ENCODE results near the gene GFOD1.

The GFOD1 gene

DNA sequence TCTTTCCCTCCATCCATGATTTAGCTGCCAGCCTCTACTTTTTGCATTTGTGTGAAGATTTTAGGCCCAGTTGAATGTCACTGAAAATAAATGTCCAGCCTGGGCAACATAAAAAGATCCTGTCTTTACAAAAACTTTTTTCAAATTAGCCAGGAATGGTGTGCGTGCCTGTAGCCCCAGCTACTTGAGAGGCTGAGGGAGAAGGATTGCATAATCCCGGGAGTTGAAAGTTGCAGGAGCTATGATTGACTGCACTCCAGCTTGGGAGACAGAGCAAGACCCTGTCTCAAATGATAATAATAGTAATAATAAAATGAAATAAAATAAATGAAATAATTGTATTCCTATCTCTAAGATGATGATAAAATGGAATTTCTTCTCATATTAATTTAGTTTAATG is 5.0 kb upstream of the GFOD1 start:
- Histone ChIP-seq H3K9ac (ENCODE audit: low read depth, low read length) (no peak overlapping the region), H3K9me3 (ENCODE audit: control insufficient read depth, insufficient read depth, low read length) (no peaks in the 10 kb centered on the region), H3K4me1 (ENCODE audit: control insufficient read depth, insufficient read depth, low read length) (peaks cover 8% of the 10 kb centered on the region), H3K4me3 (ENCODE audit: low read depth, low read length) (no peak overlapping the region), H3K36me3 (ENCODE audit: control insufficient read depth, insufficient read depth, low read length) (no peaks in the 10 kb centered on the region), H3K27me3 (ENCODE audit: control insufficient read depth, insufficient read depth, low read length) (peaks cover 28% of the 10 kb centered on the region)

DNA sequence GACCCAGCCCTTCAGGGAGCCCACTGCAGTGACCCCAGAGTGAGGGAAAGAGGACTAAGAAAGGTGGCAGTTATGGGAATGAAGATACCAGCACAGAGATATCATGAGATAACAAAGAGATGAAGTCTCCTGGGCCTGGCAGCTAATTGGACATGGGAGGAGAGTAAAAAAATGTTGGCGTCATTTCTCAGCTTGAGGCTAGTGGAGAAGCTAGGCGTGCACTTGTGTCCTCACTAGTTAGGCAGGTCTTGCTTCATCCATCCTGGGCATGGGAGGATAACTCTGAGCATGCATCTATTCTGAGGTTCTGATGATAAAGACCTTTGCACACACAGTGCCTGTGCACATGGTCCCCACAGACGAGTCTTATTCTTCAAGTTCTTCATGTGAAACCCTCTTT is 4.1 kb upstream of the GFOD1 start:
- Histone ChIP-seq H3K36me3 (ENCODE audit: control insufficient read depth, insufficient read depth, low read length) (no peaks in the 10 kb centered on the region), H3K9me3 (ENCODE audit: control insufficient read depth, insufficient read depth, low read length) (no peaks in the 10 kb centered on the region), H3K4me3 (ENCODE audit: low read depth, low read length) (no peak overlapping the region), H3K9ac (ENCODE audit: low read depth, low read length) (no peak overlapping the region), H3K27me3 (ENCODE audit: control insufficient read depth, insufficient read depth, low read length) (peaks cover 31% of the 10 kb centered on the region), H3K4me1 (ENCODE audit: control insufficient read depth, insufficient read depth, low read length) (peaks cover 8% of the 10 kb centered on the region)

DNA sequence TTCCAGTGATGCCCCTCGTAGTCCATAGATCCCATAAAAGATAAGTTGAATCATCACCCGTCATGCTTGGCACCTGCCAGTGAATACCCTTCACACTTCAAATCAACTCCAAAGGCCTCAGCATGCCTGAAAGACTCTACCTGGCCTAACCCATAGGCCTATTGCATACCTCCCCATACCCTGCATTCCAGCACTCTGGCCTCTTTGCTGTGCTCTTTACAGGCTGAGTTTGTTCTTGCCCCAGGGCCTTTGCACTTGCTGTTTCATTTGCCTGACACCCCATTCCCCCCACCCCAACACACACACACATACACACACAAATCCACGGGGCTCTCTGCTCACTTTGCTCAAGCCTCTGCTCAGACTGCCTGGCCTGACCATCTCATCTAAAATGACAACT is 3.0 kb upstream of the GFOD1 start:
- no peaks in the 10 kb centered on the region for H3K9me3 ChIP-seq (ENCODE audit: control insufficient read depth, insufficient read depth, low read length)
- H3K36me3 ChIP-seq (ENCODE audit: control insufficient read depth, insufficient read depth, low read length) = no peaks in the 10 kb centered on the region

GRCh38 chr6:13488896-13489237 is 1.5 kb upstream of the GFOD1 start:
- Histone ChIP-seq H3K4me3 (ENCODE audit: low read depth, low read length) (peak overlapping the region; percentile 31), H3K4me1 (ENCODE audit: control insufficient read depth, insufficient read depth, low read length) (peaks cover 8% of the 10 kb centered on the region), H3K9ac (ENCODE audit: low read depth, low read length) (no peak overlapping the region), H3K27me3 (ENCODE audit: control insufficient read depth, insufficient read depth, low read length) (peaks cover 52% of the 10 kb centered on the region), H3K9me3 (ENCODE audit: control insufficient read depth, insufficient read depth, low read length) (no peaks in the 10 kb centered on the region), H3K36me3 (ENCODE audit: control insufficient read depth, insufficient read depth, low read length) (no peaks in the 10 kb centered on the region)

More for the DNA sequence above, 3.0 kb upstream of the GFOD1 start:
- H3K9ac ChIP-seq (ENCODE audit: low read depth, low read length) = no peak overlapping the region
- H3K4me1 ChIP-seq (ENCODE audit: control insufficient read depth, insufficient read depth, low read length) = peaks cover 2% of the 10 kb centered on the region
- no peak overlapping the region for H3K4me3 ChIP-seq (ENCODE audit: low read depth, low read length)
- peaks cover 37% of the 10 kb centered on the region for H3K27me3 ChIP-seq (ENCODE audit: control insufficient read depth, insufficient read depth, low read length)

DNA sequence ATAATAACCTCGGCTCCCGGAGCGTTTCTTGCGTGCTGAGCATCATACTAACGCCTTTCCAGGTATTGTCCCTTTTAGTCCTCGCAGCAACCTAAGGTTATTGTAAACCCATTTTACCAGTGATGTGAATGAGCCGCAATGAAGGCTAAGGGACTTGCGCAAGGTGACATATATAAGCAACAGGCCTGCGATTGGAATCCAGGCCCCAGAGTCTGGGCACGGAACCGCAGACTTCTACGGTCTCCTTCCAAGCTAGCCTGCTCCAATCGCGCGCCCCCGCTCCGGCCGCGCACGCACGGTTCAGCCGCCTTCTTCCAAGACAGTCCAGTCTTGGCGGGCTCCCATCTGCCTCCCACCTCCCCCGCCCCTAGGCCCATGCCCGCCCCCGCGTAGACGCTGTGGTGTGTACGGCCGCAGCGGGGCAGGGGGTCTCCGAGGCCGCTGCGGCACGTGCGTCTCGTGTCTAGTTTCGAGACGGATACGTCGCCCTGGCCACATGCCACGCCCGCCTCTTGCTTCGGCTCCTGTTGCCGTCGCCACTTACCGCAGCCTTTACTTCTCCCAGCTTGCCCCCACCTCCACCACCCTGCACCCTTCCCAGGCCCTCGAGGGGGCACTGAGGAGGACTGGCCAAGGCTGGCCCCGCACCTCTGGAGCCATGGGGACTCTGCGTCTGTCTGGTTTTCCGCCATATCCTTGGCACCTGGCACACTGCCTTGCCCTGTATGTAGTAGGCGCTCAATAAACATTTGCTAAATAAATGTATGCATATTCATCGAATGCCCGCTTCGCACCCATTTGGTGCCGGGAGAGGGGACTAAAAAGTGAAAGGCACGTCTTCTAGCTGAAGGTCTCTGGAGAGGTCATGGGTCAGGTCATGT is 855 bp upstream of the GFOD1 start:
- no peaks in the 10 kb centered on the region for H3K9me3 ChIP-seq (ENCODE audit: control insufficient read depth, insufficient read depth, low read length)
- peaks cover 8% of the 10 kb centered on the region for H3K4me1 ChIP-seq (ENCODE audit: control insufficient read depth, insufficient read depth, low read length)
- peak overlapping the region; percentile 68 for H3K4me3 ChIP-seq (ENCODE audit: low read depth, low read length)
- H3K9ac ChIP-seq (ENCODE audit: low read depth, low read length) = no peak overlapping the region
- peaks cover 56% of the 10 kb centered on the region for H3K27me3 ChIP-seq (ENCODE audit: control insufficient read depth, insufficient read depth, low read length)
- no peaks in the 10 kb centered on the region for H3K36me3 ChIP-seq (ENCODE audit: control insufficient read depth, insufficient read depth, low read length)

GRCh38 chr6:13486679-13487121 is 700 bp downstream of the GFOD1 start:
- Histone ChIP-seq H3K9ac (ENCODE audit: low read depth, low read length) (no peak overlapping the region), H3K4me3 (ENCODE audit: low read depth, low read length) (peak overlapping the region; percentile 75), H3K9me3 (ENCODE audit: control insufficient read depth, insufficient read depth, low read length) (no peaks in the 10 kb centered on the region), H3K27me3 (ENCODE audit: control insufficient read depth, insufficient read depth, low read length) (peaks cover 56% of the 10 kb centered on the region), H3K36me3 (ENCODE audit: control insufficient read depth, insufficient read depth, low read length) (no peaks in the 10 kb centered on the region), H3K4me1 (ENCODE audit: control insufficient read depth, insufficient read depth, low read length) (peaks cover 8% of the 10 kb centered on the region)

GRCh38 chr6:13485923-13486562 is 1.4 kb downstream of the GFOD1 start:
- Histone ChIP-seq H3K9ac (ENCODE audit: low read depth, low read length) (no peak overlapping the region), H3K4me3 (ENCODE audit: low read depth, low read length) (peak overlapping the region; percentile 75), H3K9me3 (ENCODE audit: control insufficient read depth, insufficient read depth, low read length) (no peaks in the 10 kb centered on the region), H3K4me1 (ENCODE audit: control insufficient read depth, insufficient read depth, low read length) (peaks cover 8% of the 10 kb centered on the region), H3K27me3 (ENCODE audit: control insufficient read depth, insufficient read depth, low read length) (peaks cover 56% of the 10 kb centered on the region), H3K36me3 (ENCODE audit: control insufficient read depth, insufficient read depth, low read length) (no peaks in the 10 kb centered on the region)

- H3K36me3 ChIP-seq (ENCODE audit: control insufficient read depth, insufficient read depth, low read length) = no peaks in the 10 kb centered on the region
- peaks cover 8% of the 10 kb centered on the region for H3K4me1 ChIP-seq (ENCODE audit: control insufficient read depth, insufficient read depth, low read length)
- peak overlapping the region; percentile 75 for H3K4me3 ChIP-seq (ENCODE audit: low read depth, low read length)
- no peak overlapping the region for H3K9ac ChIP-seq (ENCODE audit: low read depth, low read length)
- peaks cover 52% of the 10 kb centered on the region for H3K27me3 ChIP-seq (ENCODE audit: control insufficient read depth, insufficient read depth, low read length)
- H3K9me3 ChIP-seq (ENCODE audit: control insufficient read depth, insufficient read depth, low read length) = no peaks in the 10 kb centered on the region
These were observed 2.1 kb downstream of the GFOD1 start for GRCh38 chr6:13485303-13485702.

- Histone ChIP-seq H3K36me3 (ENCODE audit: control insufficient read depth, insufficient read depth, low read length) (no peaks in the 10 kb centered on the region), H3K4me1 (ENCODE audit: control insufficient read depth, insufficient read depth, low read length) (peaks cover 8% of the 10 kb centered on the region), H3K9me3 (ENCODE audit: control insufficient read depth, insufficient read depth, low read length) (no peaks in the 10 kb centered on the region), H3K9ac (ENCODE audit: low read depth, low read length) (no peak overlapping the region), H3K4me3 (ENCODE audit: low read depth, low read length) (peak overlapping the region; percentile 75), H3K27me3 (ENCODE audit: control insufficient read depth, insufficient read depth, low read length) (peaks cover 48% of the 10 kb centered on the region)
These were observed 2.6 kb downstream of the GFOD1 start for GRCh38 chr6:13484827-13485226.

DNA sequence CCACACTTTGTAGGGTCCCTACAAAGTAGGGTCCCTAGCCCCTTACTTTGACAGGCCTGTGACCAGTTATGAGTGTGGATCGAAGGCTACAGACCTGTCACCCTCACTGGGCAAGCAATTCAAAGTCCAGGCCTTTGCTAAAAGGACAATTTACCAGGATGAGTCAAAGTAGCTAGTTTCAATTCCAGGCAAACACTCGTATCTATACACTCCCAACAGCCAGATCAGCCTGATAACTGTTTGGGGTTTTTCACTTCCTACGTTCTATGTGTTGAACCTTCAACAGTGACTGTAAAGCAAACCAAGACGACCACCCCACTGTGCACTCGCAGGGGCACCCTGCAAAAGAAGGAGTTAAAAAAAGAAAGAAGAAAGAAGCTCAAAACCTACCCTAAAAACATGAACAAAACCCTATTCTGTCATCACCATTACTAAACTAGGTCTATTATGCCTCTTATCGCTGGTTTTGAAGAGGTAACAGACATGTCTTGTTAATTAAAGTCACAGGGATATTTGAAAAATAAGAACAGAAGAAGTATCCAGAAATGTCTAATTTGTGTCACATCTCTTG is 3.2 kb downstream of the GFOD1 start:
- peaks cover 8% of the 10 kb centered on the region for H3K4me1 ChIP-seq (ENCODE audit: control insufficient read depth, insufficient read depth, low read length)
- no peak overlapping the region for H3K4me3 ChIP-seq (ENCODE audit: low read depth, low read length)
- H3K9me3 ChIP-seq (ENCODE audit: control insufficient read depth, insufficient read depth, low read length) = no peaks in the 10 kb centered on the region
- peaks cover 42% of the 10 kb centered on the region for H3K27me3 ChIP-seq (ENCODE audit: control insufficient read depth, insufficient read depth, low read length)
- no peaks in the 10 kb centered on the region for H3K36me3 ChIP-seq (ENCODE audit: control insufficient read depth, insufficient read depth, low read length)
- H3K9ac ChIP-seq (ENCODE audit: low read depth, low read length) = no peak overlapping the region

GRCh38 chr6:13480631-13481501 is 6.5 kb downstream of the GFOD1 start:
- no peaks in the 10 kb centered on the region for H3K9me3 ChIP-seq (ENCODE audit: control insufficient read depth, insufficient read depth, low read length)
- no peak overlapping the region for H3K9ac ChIP-seq (ENCODE audit: low read depth, low read length)
- H3K4me3 ChIP-seq (ENCODE audit: low read depth, low read length) = no peak overlapping the region
- no peaks in the 10 kb centered on the region for H3K36me3 ChIP-seq (ENCODE audit: control insufficient read depth, insufficient read depth, low read length)
- H3K27me3 ChIP-seq (ENCODE audit: control insufficient read depth, insufficient read depth, low read length) = peaks cover 25% of the 10 kb centered on the region
- H3K4me1 ChIP-seq (ENCODE audit: control insufficient read depth, insufficient read depth, low read length) = peaks cover 10% of the 10 kb centered on the region

Data from iPS-15b (cell line).